Measurements from ENCODE around the gene GTF2A1.
A peak's percentile ranks its signal among the peaks of the same experiment; 100 is the strongest.

Gene GTF2A1

GRCh38 chr14:81176241-81176640, 44.5 kb downstream of the GTF2A1 start:
- H3K27me3 ChIP-seq (ENCODE audit: control insufficient read depth in 1 of 2, insufficient read depth in 1 of 2, low read length in 2 of 2): no peaks in the 10 kb centered on the region
- H3K9ac ChIP-seq (ENCODE audit: low read length): no peak overlapping the region
- H3K23ac ChIP-seq (ENCODE audit: low read length in 2 of 2): no peak overlapping the region
- 100% methylated on average over 1 of the region's 3 CpGs for WGBS
- H2BK120ac ChIP-seq (ENCODE audit: low read depth, low read length): no peak overlapping the region
- H3K14ac ChIP-seq (ENCODE audit: low read length in 2 of 2): no peak overlapping the region
- no peak overlapping the region for H3K4me2 ChIP-seq (ENCODE audit: low read length, poor library complexity, severe bottlenecking)
- H3K27ac ChIP-seq (ENCODE audit: low read length, poor library complexity, severe bottlenecking): no peak overlapping the region
- H3K4ac ChIP-seq (ENCODE audit: low read depth in 1 of 2, low read length in 2 of 2): no peak overlapping the region
- H4K8ac ChIP-seq (ENCODE audit: low read length): no peak overlapping the region
- H3K4me1 ChIP-seq (ENCODE audit: control insufficient read depth, insufficient read depth, low read depth, low read length): no peaks in the 10 kb centered on the region
- H3K79me1 ChIP-seq (replicated peaks; ENCODE audit: low read length, poor library complexity, severe bottlenecking): no peaks in the 10 kb centered on the region
- no peak overlapping the region for H2AFZ ChIP-seq (ENCODE audit: low read depth, low read length)
- H2AK5ac ChIP-seq (ENCODE audit: low read length, severe bottlenecking): no peak overlapping the region
- peaks cover 4 to 19% of the 10 kb centered on the region in 2 experiments for H3K36me3 ChIP-seq (ENCODE audit: control insufficient read depth in 1 of 2, insufficient read depth in 2 of 2, low read depth in 1 of 2, low read length in 2 of 2)
- no peak overlapping the region for H3K18ac ChIP-seq (ENCODE audit: low read depth in 1 of 2, low read length in 2 of 2)
- H2BK12ac ChIP-seq (ENCODE audit: low read length in 2 of 2): no peak overlapping the region
- no peaks in the 10 kb centered on the region for H3K9me3 ChIP-seq (ENCODE audit: control insufficient read depth, low read length)
- H3K4me3 ChIP-seq (ENCODE audit: insufficient read depth in 1 of 2, low read depth in 1 of 2, low read length in 2 of 2): no peak overlapping the region
- no peak for DNase-seq
- H4K91ac ChIP-seq (ENCODE audit: low read length): no peak overlapping the region
- H2BK5ac ChIP-seq (ENCODE audit: low read depth, low read length, poor library complexity, severe bottlenecking): no peak overlapping the region
- H2BK15ac ChIP-seq (ENCODE audit: low read depth, poor library complexity, severe bottlenecking): no peak overlapping the region

GRCh38 chr14:81172881-81173280, 47.9 kb downstream of the GTF2A1 start:
- no peak overlapping the region for H3K4me3 ChIP-seq (ENCODE audit: insufficient read depth in 1 of 2, low read depth in 1 of 2, low read length in 2 of 2)
- no peak overlapping the region for H3K27ac ChIP-seq (ENCODE audit: low read length, poor library complexity, severe bottlenecking)
- peak; percentile 17 for DNase-seq
- peaks cover 2% of the 10 kb centered on the region for H3K79me1 ChIP-seq (replicated peaks; ENCODE audit: low read length, poor library complexity, severe bottlenecking)
- H2BK5ac ChIP-seq (ENCODE audit: low read depth, low read length, poor library complexity, severe bottlenecking): no peak overlapping the region
- peaks cover 0 to 4% of the 10 kb centered on the region in 2 experiments for H3K36me3 ChIP-seq (ENCODE audit: control insufficient read depth in 1 of 2, insufficient read depth in 2 of 2, low read depth in 1 of 2, low read length in 2 of 2)
- no peak overlapping the region for H2BK15ac ChIP-seq (ENCODE audit: low read depth, poor library complexity, severe bottlenecking)
- no peak overlapping the region for H2AK5ac ChIP-seq (ENCODE audit: low read length, severe bottlenecking)
- no peak overlapping the region for H3K23ac ChIP-seq (ENCODE audit: low read length in 2 of 2)
- H2BK12ac ChIP-seq (ENCODE audit: low read length in 2 of 2): no peak overlapping the region
- no peak overlapping the region for H3K14ac ChIP-seq (ENCODE audit: low read length in 2 of 2)
- H4K91ac ChIP-seq (ENCODE audit: low read length): no peak overlapping the region
- peaks cover 6% of the 10 kb centered on the region for H3K4me1 ChIP-seq (ENCODE audit: control insufficient read depth, insufficient read depth, low read depth, low read length)
- no peak overlapping the region for H4K8ac ChIP-seq (ENCODE audit: low read length)
- no peak overlapping the region for H3K4me2 ChIP-seq (ENCODE audit: low read length, poor library complexity, severe bottlenecking)
- H2AFZ ChIP-seq (ENCODE audit: low read depth, low read length): no peak overlapping the region
- no peak overlapping the region for H3K9ac ChIP-seq (ENCODE audit: low read length)
- no peaks in the 10 kb centered on the region for H3K9me3 ChIP-seq (ENCODE audit: control insufficient read depth, low read length)
- no peak overlapping the region for H2BK120ac ChIP-seq (ENCODE audit: low read depth, low read length)
- H3K18ac ChIP-seq (ENCODE audit: low read depth in 1 of 2, low read length in 2 of 2): no peak overlapping the region
- H3K27me3 ChIP-seq (ENCODE audit: control insufficient read depth in 1 of 2, insufficient read depth in 1 of 2, low read length in 2 of 2): no peaks in the 10 kb centered on the region
- WGBS: 92% methylated on average over 2 of the region's 3 CpGs
- H3K4ac ChIP-seq (ENCODE audit: low read depth in 1 of 2, low read length in 2 of 2): no peak overlapping the region

- no peak overlapping the region for H2BK120ac ChIP-seq (ENCODE audit: low read depth, low read length)
- no peaks in the 10 kb centered on the region for H3K9me3 ChIP-seq (ENCODE audit: control insufficient read depth, low read length)
- H2BK5ac ChIP-seq (ENCODE audit: low read depth, low read length, poor library complexity, severe bottlenecking): no peak overlapping the region
- peaks cover 2% of the 10 kb centered on the region for H3K79me1 ChIP-seq (replicated peaks; ENCODE audit: low read length, poor library complexity, severe bottlenecking)
- no peak overlapping the region for H2BK12ac ChIP-seq (ENCODE audit: low read length in 2 of 2)
- H3K4me1 ChIP-seq (ENCODE audit: control insufficient read depth, insufficient read depth, low read depth, low read length): peaks cover 6% of the 10 kb centered on the region
- no peak overlapping the region for H3K14ac ChIP-seq (ENCODE audit: low read length in 2 of 2)
- H3K4me2 ChIP-seq (ENCODE audit: low read length, poor library complexity, severe bottlenecking): no peak overlapping the region
- H3K36me3 ChIP-seq (ENCODE audit: control insufficient read depth in 1 of 2, insufficient read depth in 2 of 2, low read depth in 1 of 2, low read length in 2 of 2): peaks cover 0 to 4% of the 10 kb centered on the region in 2 experiments
- no peak overlapping the region for H3K23ac ChIP-seq (ENCODE audit: low read length in 2 of 2)
- no peak overlapping the region for H3K9ac ChIP-seq (ENCODE audit: low read length)
- DNase-seq: no peak
- no peak overlapping the region for H2AFZ ChIP-seq (ENCODE audit: low read depth, low read length)
- H3K27me3 ChIP-seq (ENCODE audit: control insufficient read depth in 1 of 2, insufficient read depth in 1 of 2, low read length in 2 of 2): no peaks in the 10 kb centered on the region
- no peak overlapping the region for H4K91ac ChIP-seq (ENCODE audit: low read length)
- no peak overlapping the region for H2AK5ac ChIP-seq (ENCODE audit: low read length, severe bottlenecking)
- H2BK15ac ChIP-seq (ENCODE audit: low read depth, poor library complexity, severe bottlenecking): no peak overlapping the region
- no peak overlapping the region for H3K4me3 ChIP-seq (ENCODE audit: insufficient read depth in 1 of 2, low read depth in 1 of 2, low read length in 2 of 2)
- no peak overlapping the region for H3K4ac ChIP-seq (ENCODE audit: low read depth in 1 of 2, low read length in 2 of 2)
- 83% methylated on average over 2 of the region's 2 CpGs for whole genome bisulfite sequencing
- no peak overlapping the region for H4K8ac ChIP-seq (ENCODE audit: low read length)
- H3K18ac ChIP-seq (ENCODE audit: low read depth in 1 of 2, low read length in 2 of 2): no peak overlapping the region
- no peak overlapping the region for H3K27ac ChIP-seq (ENCODE audit: low read length, poor library complexity, severe bottlenecking)
Observed at GRCh38 chr14:81172353-81172752, 48.4 kb downstream of the GTF2A1 start.

- 53% methylated on average over 3 of the region's 3 CpGs for WGBS
- H3K14ac ChIP-seq (ENCODE audit: low read length in 2 of 2): no peak overlapping the region
- no peak overlapping the region for H4K91ac ChIP-seq (ENCODE audit: low read length)
- H3K27me3 ChIP-seq (ENCODE audit: control insufficient read depth in 1 of 2, insufficient read depth in 1 of 2, low read length in 2 of 2): no peaks in the 10 kb centered on the region
- H3K9ac ChIP-seq (ENCODE audit: low read length): no peak overlapping the region
- H2BK12ac ChIP-seq (ENCODE audit: low read length in 2 of 2): no peak overlapping the region
- H3K27ac ChIP-seq (ENCODE audit: low read length, poor library complexity, severe bottlenecking): peak overlapping the region; percentile 10
- H2BK15ac ChIP-seq (ENCODE audit: low read depth, poor library complexity, severe bottlenecking): no peak overlapping the region
- H3K4me1 ChIP-seq (ENCODE audit: control insufficient read depth, insufficient read depth, low read depth, low read length): peaks cover 6% of the 10 kb centered on the region
- H3K79me1 ChIP-seq (replicated peaks; ENCODE audit: low read length, poor library complexity, severe bottlenecking): peaks cover 2% of the 10 kb centered on the region
- H3K4ac ChIP-seq (ENCODE audit: low read depth in 1 of 2, low read length in 2 of 2): no peak overlapping the region
- no peak overlapping the region for H2AK5ac ChIP-seq (ENCODE audit: low read length, severe bottlenecking)
- H2BK120ac ChIP-seq (ENCODE audit: low read depth, low read length): no peak overlapping the region
- H3K23ac ChIP-seq (ENCODE audit: low read length in 2 of 2): no peak overlapping the region
- H3K36me3 ChIP-seq (ENCODE audit: control insufficient read depth in 1 of 2, insufficient read depth in 2 of 2, low read depth in 1 of 2, low read length in 2 of 2): peaks cover 0 to 4% of the 10 kb centered on the region in 2 experiments
- DNase-seq: no peak
- no peak overlapping the region for H2AFZ ChIP-seq (ENCODE audit: low read depth, low read length)
- H2BK5ac ChIP-seq (ENCODE audit: low read depth, low read length, poor library complexity, severe bottlenecking): no peak overlapping the region
- H3K4me3 ChIP-seq (ENCODE audit: insufficient read depth in 1 of 2, low read depth in 1 of 2, low read length in 2 of 2): peak overlapping the region in 1 of 2 experiments; percentile 82
- no peak overlapping the region for H4K8ac ChIP-seq (ENCODE audit: low read length)
- H3K4me2 ChIP-seq (ENCODE audit: low read length, poor library complexity, severe bottlenecking): no peak overlapping the region
- no peak overlapping the region for H3K18ac ChIP-seq (ENCODE audit: low read depth in 1 of 2, low read length in 2 of 2)
- no peaks in the 10 kb centered on the region for H3K9me3 ChIP-seq (ENCODE audit: control insufficient read depth, low read length)
Observed at GRCh38 chr14:81170829-81171195, 49.9 kb downstream of the GTF2A1 start.

Data from mesenchymal stem cell (in vitro differentiated cells and primary cell).